H1 (cell line): ENCODE measurements around the gene F5. TPM values are rescaled to one million over a fixed set of nuclear protein-coding genes. Genes with fewer than 3 reads are reported as not detected.

Source experiments
- CREB1 ChIP-seq: IDR thresholded peaks from 2 replicates; pipeline ENCODE4 v1.6.1; 2012; ENCODE audit warnings: inconsistent platforms
- NRF1 ChIP-seq: IDR thresholded peaks from 2 replicates; pipeline ENCODE4 v1.6.1; 2011; ENCODE audit warnings: mild to moderate bottlenecking, low read depth, low read length, improper control_type of control experiment
- POU5F1 ChIP-seq: IDR thresholded peaks from 2 replicates; pipeline ENCODE4 v1.6.1; 2011; ENCODE audit warnings: low read depth, mild to moderate bottlenecking, low read length, moderate library complexity
- TCF12 ChIP-seq: IDR thresholded peaks from 2 replicates; pipeline ENCODE4 v1.6.1; 2011; ENCODE audit warnings: low read depth, mild to moderate bottlenecking, low read length
- TEAD4 ChIP-seq: IDR thresholded peaks from 2 replicates; pipeline ENCODE4 v1.6.1; 2012; ENCODE audit warnings: low read depth, low read length, inconsistent platforms, mixed read lengths
- polyA plus RNA-seq, 7 experiments: library from polyadenylated mRNA; depleted of rRNA in 3 of 7; stranded (reverse) in 5 of 7; unstranded in 2 of 7; fragments of >200 nt in 5 of 7; fragments of 200-250 nt in 2 of 7; gene quantifications; 1 replicate in 5 of 7; 2 replicates in 1 of 7; 4 replicates in 1 of 7; pipeline versions ENCODE4 v1.2.1 to v1.2.3, GENCODE V29; 2011 to 2013; ENCODE audit warnings: missing spikeins in 2 of 7, mixed read lengths in 2 of 7
- total RNA-seq: library from RNA; stranded (reverse); fragmentation: NEBNext Ultra II Directional; extraction: Animal tissue kit (Norgen Biotek cat#: 25700); gene quantifications from 2 replicates; pipeline ENCODE4 v1.2.1, GENCODE V29; 2021

The F5 gene
- total and polyA plus RNA-seq, 2 of the 8 experiments (the other 6 are each of a cell fraction or from before 2014, with no cell fraction given): 0.04 to 0.06 TPM

DNA sequence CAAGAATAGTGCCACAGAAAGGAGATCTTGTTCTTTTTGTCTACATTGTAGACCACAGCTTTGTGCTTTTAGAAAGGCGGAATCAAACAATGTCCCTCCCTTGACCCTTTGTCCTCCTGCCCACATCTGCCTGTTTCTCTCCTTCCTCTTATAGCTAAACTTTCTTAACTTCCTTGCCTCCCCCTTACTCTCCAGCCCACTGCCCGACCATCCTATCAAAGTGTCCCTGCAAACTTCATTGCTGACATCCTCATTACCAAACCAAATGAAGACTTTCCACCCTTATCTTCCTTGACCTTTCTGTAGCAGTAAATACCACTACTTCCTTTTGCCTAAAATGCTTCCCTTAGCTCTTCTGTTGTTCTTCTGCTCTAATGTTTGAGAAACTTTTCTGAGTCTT is 38.6 kb upstream of the F5 start (continued):
- TF ChIP-seq TEAD4 (no peak), CREB1 (no peak), POU5F1 (no peak), TCF12 (no peak), NRF1 (no peak)
